Activated naive CD8-positive, alpha-beta T cell treated with anti-CD3 and anti-CD28 coated beads, Interleukin-2, amount 50 U/mL, for 24 hours (primary cell): ENCODE data around the gene ZNF396.

ENCODE experiments used
- ATAC-seq: fragments of 150-1000 bp; cut with Tn5 transposase; one replicate; pipeline ENCODE4 v1.10.0; 2021
- DNase-seq: peaks from one replicate; pipeline ENCODE4 v3.0.0; 2021
- H3K27ac Mint-ChIP-seq: one replicate; pipeline ENCODE4 v1.8.0; 2021; ENCODE audit warnings: mild to moderate bottlenecking, mixed read lengths
- H3K27me3 Mint-ChIP-seq: one replicate; pipeline ENCODE4 v1.8.0; 2021; ENCODE audit warnings: mixed read lengths
- H3K36me3 Mint-ChIP-seq: one replicate; pipeline ENCODE4 v1.8.0; 2021; ENCODE audit warnings: low read depth, mixed read lengths
- H3K4me1 Mint-ChIP-seq: one replicate; pipeline ENCODE4 v1.8.0; 2021; ENCODE audit warnings: mixed read lengths
- H3K4me3 Mint-ChIP-seq: one replicate; pipeline ENCODE4 v1.8.0; 2021; ENCODE audit warnings: mild to moderate bottlenecking, moderate library complexity, mixed read lengths
- H3K9me3 Mint-ChIP-seq: one replicate; pipeline ENCODE4 v1.8.0; 2021; ENCODE audit warnings: mixed read lengths

Gene ZNF396

GRCh38 chr18:35397976-35398375 lies 20.8 kb upstream of the ZNF396 start:
- H3K4me3 Mint-ChIP-seq: no peak overlapping the region
- ATAC-seq (no peak), DNase-seq (no peak)
- no peak overlapping the region for H3K27ac Mint-ChIP-seq
- no peaks in the 10 kb centered on the region for H3K36me3 Mint-ChIP-seq
- peaks cover 10% of the 10 kb centered on the region for H3K27me3 Mint-ChIP-seq
- H3K4me1 Mint-ChIP-seq: no peaks in the 10 kb centered on the region
- no peaks in the 10 kb centered on the region for H3K9me3 Mint-ChIP-seq

- Mint-ChIP-seq H3K27me3 (peaks cover 8% of the 10 kb centered on the region), H3K36me3 (no peaks in the 10 kb centered on the region), H3K4me3 (no peak overlapping the region), H3K9me3 (no peaks in the 10 kb centered on the region), H3K4me1 (no peaks in the 10 kb centered on the region), H3K27ac (no peak overlapping the region)
- DNase-seq (no peak), ATAC-seq (no peak)
Observed at GRCh38 chr18:35393716-35394115, 16.6 kb upstream of the ZNF396 start.

DNA sequence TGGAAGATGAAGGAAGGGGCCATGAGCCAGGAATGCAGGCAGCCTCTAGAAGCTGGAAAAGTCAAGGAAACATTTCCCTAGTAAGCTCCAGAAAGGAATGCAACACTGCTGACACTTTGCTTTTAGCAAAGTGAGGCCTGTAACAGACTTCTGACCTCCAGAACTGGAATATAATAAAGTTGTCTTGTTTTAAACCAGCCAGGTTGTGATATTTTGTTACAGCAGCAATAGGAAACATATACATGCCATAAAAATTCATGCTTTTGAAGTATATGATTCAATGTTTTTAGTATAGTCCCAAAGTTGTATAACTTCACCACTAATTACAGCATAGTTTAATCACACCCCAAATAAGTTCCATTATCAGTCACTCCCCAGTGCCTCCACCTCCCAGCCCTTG lies 15.2 kb upstream of the ZNF396 start:
- peaks cover 6% of the 10 kb centered on the region for H3K27me3 Mint-ChIP-seq

DNA sequence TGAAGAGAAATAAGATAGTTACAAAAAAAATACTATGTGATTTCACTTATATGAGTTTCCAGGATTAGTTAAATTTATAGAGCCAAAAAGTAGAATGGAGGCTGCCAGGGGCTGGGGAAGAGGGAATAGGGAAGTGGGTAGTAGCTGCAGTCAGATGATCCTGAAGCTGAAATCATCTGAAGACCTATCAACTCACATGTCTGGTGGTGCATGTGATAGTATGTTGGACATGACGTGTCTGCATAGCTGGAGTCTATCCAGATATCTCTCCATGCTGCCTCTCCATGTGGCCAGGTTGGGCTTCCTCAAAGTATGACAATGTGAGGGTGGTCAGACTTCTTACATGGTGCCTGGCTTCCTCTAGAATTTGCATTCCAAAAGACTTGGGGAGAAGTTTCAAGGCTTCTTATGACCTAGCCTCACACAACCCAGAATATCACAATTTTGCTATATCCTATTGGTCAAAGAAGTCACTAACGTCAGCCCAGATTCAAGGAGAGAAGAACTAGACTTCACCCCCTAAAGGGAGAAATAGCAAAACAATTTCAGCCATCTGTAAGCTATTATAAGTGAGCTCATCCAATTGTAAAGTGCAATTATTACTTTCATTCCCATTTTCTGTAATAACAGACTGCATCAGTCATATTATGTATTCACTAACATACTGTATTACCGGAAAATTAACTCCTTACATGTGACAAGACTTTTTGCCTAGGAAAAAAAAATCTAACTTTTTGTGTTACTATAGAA lies 14.0 kb upstream of the ZNF396 start:
- Mint-ChIP-seq H3K4me1 (peaks cover 4% of the 10 kb centered on the region), H3K36me3 (no peaks in the 10 kb centered on the region), H3K27ac (no peak overlapping the region), H3K27me3 (peaks cover 10% of the 10 kb centered on the region), H3K4me3 (no peak overlapping the region), H3K9me3 (no peaks in the 10 kb centered on the region)
- no peak for DNase-seq
- ATAC-seq: no peak

More for the DNA sequence above, 15.2 kb upstream of the ZNF396 start:
- Mint-ChIP-seq H3K4me1 (no peaks in the 10 kb centered on the region), H3K9me3 (no peaks in the 10 kb centered on the region), H3K4me3 (no peak overlapping the region), H3K27ac (no peak overlapping the region), H3K36me3 (no peaks in the 10 kb centered on the region)
- ATAC-seq: no peak
- DNase-seq: no peak

DNA sequence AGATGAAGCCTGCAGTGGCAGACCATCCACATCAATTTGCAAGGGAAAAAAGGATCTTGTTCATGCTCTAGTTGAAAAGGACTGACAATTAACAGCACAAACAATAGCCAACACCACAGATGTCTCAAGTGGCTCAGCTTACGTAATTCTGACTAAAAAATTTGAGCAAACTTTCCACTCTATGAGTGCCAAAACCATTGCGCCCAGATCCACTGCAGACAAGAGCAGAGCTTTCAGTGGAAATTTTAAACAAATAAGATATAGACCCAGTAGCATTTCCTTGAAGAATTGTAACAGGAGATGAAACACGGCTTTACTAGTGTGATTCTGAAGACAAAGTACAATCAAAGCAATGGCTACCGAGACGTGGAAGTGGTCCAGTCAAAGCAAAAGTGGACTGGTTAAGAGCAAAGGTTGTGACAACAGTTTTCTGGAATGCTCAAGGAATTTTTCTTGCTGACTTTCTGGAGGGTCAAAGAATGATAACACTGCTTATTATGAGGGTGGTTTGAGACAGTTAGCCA lies 12.0 kb upstream of the ZNF396 start:
- no peak overlapping the region for H3K4me3 Mint-ChIP-seq
- no peaks in the 10 kb centered on the region for H3K36me3 Mint-ChIP-seq
- H3K4me1 Mint-ChIP-seq: peaks cover 4% of the 10 kb centered on the region
- ATAC-seq (no peak), DNase-seq (no peak)
- no peaks in the 10 kb centered on the region for H3K9me3 Mint-ChIP-seq
- H3K27ac Mint-ChIP-seq: no peak overlapping the region
- peaks cover 11% of the 10 kb centered on the region for H3K27me3 Mint-ChIP-seq

DNA sequence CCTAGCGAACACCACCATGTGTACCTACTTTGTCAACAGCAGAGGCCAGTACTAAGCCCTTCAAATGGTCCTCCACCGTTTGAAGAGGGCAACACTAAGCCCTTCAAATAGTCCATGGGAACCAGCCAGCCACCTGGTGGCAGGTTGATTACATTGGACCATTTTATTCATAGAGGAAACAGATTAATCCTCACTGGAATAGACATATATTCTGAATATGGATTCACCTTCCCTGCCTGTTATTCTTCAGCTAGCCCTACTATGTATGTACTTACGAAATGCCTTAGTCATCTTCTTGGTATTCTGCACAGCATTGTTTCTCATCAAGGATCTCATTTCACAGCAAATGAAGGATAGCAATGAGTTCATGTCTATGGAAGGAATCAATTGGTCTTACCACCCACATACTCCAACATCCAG lies 10.0 kb upstream of the ZNF396 start:
- no peak overlapping the region for H3K27ac Mint-ChIP-seq

GRCh38 chr18:35386600-35387100 lies 9.5 kb upstream of the ZNF396 start:
- H3K27me3 Mint-ChIP-seq: peaks cover 11% of the 10 kb centered on the region
- no peak overlapping the region for H3K27ac Mint-ChIP-seq
- DNase-seq: peak; percentile 49
- H3K9me3 Mint-ChIP-seq: no peaks in the 10 kb centered on the region
- no peak overlapping the region for H3K4me3 Mint-ChIP-seq
- no peaks in the 10 kb centered on the region for H3K36me3 Mint-ChIP-seq
- ATAC-seq: peak; percentile 76
- peaks cover 4% of the 10 kb centered on the region for H3K4me1 Mint-ChIP-seq

More for the DNA sequence above, 10.0 kb upstream of the ZNF396 start:
- ATAC-seq: no peak
- H3K4me1 Mint-ChIP-seq: peaks cover 4% of the 10 kb centered on the region
- no peaks in the 10 kb centered on the region for H3K36me3 Mint-ChIP-seq
- H3K4me3 Mint-ChIP-seq: no peak overlapping the region
- no peaks in the 10 kb centered on the region for H3K9me3 Mint-ChIP-seq
- DNase-seq: no peak
- H3K27me3 Mint-ChIP-seq: peaks cover 11% of the 10 kb centered on the region

DNA sequence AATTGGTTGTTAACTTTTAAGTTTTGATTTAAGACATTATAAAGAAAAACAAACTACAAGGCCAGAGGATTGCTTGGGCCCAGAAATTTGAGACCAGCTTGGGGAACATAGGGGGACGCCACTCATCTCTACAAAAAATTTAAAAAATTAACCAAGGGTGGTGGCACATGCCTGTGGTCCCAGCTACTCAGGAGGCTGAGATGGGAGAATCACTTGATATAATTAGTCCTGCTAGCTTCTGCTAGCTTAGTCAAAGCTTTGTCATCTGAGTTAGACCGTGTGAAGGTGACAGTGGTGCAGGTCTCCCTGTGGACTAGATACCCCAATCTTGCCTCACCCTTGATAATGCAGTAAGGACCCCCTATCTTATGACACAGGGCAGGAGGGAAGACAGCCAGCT lies 6.0 kb upstream of the ZNF396 start:
- no peak for DNase-seq
- Mint-ChIP-seq H3K9me3 (no peaks in the 10 kb centered on the region), H3K27ac (no peak overlapping the region), H3K36me3 (no peaks in the 10 kb centered on the region), H3K4me3 (no peak overlapping the region), H3K4me1 (peaks cover 4% of the 10 kb centered on the region), H3K27me3 (peaks cover 9% of the 10 kb centered on the region)
- ATAC-seq: no peak

DNA sequence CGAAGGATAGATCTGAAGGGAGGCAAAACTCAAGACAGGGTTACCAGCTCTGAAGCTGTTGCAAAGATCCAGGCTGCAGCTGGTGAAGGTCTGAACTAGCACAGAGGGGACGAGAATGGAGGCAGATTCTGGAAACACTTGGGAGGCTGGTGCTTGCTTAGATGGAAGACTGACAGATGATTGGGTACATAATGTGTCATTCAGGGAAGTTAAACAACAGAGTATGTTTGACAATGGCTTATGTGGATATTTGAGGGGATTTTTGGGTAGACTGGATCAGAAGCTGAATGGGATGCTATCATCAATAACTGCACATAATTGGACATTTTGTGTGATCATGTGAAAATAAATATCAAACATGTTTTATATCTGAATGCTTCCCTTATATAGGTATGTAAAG lies 2.3 kb upstream of the ZNF396 start:
- Mint-ChIP-seq H3K9me3 (no peaks in the 10 kb centered on the region), H3K27ac (no peak overlapping the region), H3K4me1 (peaks cover 5% of the 10 kb centered on the region), H3K4me3 (no peak overlapping the region), H3K36me3 (no peaks in the 10 kb centered on the region), H3K27me3 (peaks cover 3% of the 10 kb centered on the region)
- no peak for ATAC-seq
- DNase-seq: no peak

GRCh38 chr18:35378574-35378896 lies 1.4 kb upstream of the ZNF396 start:
- H3K9me3 Mint-ChIP-seq: no peaks in the 10 kb centered on the region
- H3K4me3 Mint-ChIP-seq: no peak overlapping the region
- ATAC-seq (no peak), DNase-seq (no peak)
- no peak overlapping the region for H3K27ac Mint-ChIP-seq
- H3K36me3 Mint-ChIP-seq: no peaks in the 10 kb centered on the region
- peaks cover 2% of the 10 kb centered on the region for H3K27me3 Mint-ChIP-seq
- H3K4me1 Mint-ChIP-seq: peaks cover 5% of the 10 kb centered on the region

DNA sequence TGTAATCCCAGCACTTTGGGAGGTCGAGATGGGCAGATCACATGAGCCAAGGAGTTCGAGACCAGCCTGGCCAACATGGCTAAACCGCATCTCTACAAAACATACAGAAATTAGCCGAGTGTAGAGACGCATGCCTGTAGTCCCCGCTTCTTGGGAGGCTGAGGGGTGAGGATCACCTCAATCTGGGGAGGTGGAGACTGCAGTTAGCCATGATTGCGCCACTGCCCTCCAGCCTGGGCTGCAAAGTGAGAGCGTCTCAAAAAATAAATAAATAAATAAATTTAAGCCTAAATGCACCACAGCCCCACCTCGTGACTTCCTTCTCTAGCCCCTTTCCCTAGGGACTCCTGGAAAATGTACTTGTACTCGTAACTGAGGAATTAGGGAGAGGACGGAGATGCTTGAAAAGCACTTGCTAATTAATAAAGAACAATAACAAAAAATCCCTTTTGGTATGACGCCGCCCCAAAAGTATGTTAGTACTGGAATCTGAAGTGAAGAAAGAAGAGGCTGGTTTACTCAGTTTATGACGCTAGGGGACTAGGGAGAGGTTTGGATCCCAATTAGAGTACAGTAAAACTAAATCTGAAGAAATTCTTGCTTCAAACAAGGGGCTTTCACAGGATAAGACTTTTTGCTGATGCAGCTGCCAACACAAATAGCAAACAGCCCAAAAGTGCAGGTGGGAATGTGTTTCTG lies 887 bp upstream of the ZNF396 start:
- Mint-ChIP-seq H3K4me3 (peak overlapping the region; percentile 68), H3K27me3 (peaks cover 2% of the 10 kb centered on the region), H3K9me3 (no peaks in the 10 kb centered on the region), H3K27ac (no peak overlapping the region), H3K36me3 (no peaks in the 10 kb centered on the region), H3K4me1 (peaks cover 5% of the 10 kb centered on the region)
- DNase-seq: no peak
- no peak for ATAC-seq

DNA sequence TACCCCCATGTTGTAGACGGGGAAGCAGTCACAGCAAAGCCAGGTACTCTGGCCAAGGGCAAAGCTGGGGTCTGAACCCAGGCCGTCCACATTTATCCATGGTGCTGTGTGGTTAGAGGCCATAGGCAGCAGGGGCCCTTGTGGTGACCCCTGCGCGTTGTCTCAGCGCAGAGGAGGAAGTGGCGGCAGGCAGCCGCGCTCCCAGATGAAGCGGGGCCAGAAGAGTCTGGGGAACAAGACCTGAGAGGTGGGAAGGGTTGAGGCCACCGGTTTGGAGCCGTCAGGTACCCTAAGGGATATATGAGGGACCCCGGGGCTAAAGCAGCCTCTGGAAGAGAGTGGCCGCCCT lies 770 bp downstream of the ZNF396 start:
- Mint-ChIP-seq H3K36me3 (no peaks in the 10 kb centered on the region), H3K4me3 (peak overlapping the region; percentile 78), H3K9me3 (no peaks in the 10 kb centered on the region), H3K27ac (peak overlapping the region; percentile 43), H3K27me3 (peaks cover 2% of the 10 kb centered on the region), H3K4me1 (peaks cover 12% of the 10 kb centered on the region)
- peak; percentile 12 for ATAC-seq
- peak; percentile 20 for DNase-seq

GRCh38 chr18:35374708-35375107 lies 2.4 kb downstream of the ZNF396 start:
- Mint-ChIP-seq H3K36me3 (no peaks in the 10 kb centered on the region), H3K27ac (no peak overlapping the region), H3K27me3 (peaks cover 2% of the 10 kb centered on the region), H3K9me3 (no peaks in the 10 kb centered on the region), H3K4me3 (no peak overlapping the region), H3K4me1 (peaks cover 12% of the 10 kb centered on the region)
- DNase-seq: no peak
- ATAC-seq: no peak

DNA sequence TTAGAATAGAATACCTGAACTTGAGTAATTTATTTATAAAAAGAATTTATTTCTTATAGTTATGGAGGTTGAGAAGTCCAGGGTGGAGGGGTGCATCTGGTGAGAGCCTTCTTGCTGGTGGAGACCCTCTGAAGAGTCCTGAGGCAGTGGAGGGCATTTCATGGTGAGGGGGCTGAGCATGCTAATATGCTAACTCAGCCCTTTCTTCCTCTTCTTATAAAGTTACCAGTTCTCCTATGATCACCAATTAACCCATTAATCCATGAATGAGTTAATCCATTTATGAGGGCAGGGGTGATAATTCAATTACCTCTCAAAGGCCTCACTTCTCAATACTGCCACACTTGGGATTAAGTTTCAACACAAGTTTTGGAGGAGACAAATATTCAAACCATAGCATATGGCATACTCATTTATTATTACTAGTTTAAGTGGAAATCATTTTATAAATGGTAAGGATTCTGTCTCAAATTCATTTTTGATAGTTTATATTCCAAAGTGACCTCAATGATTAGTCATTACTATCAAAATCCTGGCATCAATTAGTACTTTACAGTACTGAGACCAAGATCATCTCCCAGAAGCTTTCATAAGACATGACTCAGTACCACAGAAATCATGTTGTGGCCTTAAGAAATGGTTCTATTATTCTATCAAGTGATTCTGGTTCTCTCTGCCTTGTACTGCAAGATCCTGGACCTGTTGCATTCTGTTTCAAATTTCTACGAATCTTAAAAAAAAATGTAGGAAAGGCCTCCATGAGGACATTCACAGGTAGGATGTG lies 5.5 kb downstream of the ZNF396 start:
- Mint-ChIP-seq H3K36me3 (no peaks in the 10 kb centered on the region), H3K4me3 (no peak overlapping the region), H3K27me3 (no peaks in the 10 kb centered on the region), H3K9me3 (no peaks in the 10 kb centered on the region), H3K4me1 (peaks cover 12% of the 10 kb centered on the region), H3K27ac (peak overlapping the region; percentile 50)
- no peak for DNase-seq
- ATAC-seq: peak; percentile 52
